Measurements from ENCODE around the gene RRBP1.

RRBP1 gene

DNA sequence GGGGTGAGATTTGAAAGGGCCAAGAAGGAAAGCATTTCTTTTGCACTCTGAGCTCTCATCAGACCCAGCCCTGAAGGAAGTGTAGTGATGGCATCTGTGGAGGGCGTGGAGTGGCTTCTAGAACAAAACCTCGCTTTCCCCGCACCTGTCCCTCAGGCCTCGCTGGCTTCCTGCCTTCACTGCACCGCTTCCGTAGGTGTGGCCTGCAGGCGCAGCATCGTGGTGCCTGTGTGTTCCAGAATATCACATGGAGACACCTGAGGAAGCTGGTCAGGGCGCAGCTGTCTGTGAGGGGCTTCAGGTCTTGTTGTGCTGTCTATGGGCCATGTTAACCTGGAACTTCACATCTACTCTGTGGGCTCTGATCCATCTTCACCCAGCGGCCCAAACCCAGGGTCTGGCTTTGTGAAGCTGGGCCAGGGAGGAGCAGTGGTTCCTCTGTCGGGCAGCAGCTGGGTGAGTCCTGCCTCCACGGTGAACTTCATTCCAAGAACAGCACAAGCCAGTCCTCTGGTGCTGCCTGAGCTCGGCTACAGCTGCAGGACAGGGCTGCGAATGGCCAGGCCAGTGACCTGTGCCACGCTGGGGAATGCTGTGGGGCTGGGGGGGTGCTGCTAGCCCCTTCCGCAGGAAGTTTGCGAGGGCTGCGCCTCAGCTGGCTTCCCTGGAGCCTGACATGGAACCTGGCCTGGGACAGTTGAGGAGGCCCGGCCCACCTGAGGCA lies 71.3 kb downstream of the RRBP1 start:
- no peaks in the 10 kb centered on the region for H3K27me3 Mint-ChIP-seq (ENCODE audit: low read depth)
- TF ChIP-seq, protein P1, sequence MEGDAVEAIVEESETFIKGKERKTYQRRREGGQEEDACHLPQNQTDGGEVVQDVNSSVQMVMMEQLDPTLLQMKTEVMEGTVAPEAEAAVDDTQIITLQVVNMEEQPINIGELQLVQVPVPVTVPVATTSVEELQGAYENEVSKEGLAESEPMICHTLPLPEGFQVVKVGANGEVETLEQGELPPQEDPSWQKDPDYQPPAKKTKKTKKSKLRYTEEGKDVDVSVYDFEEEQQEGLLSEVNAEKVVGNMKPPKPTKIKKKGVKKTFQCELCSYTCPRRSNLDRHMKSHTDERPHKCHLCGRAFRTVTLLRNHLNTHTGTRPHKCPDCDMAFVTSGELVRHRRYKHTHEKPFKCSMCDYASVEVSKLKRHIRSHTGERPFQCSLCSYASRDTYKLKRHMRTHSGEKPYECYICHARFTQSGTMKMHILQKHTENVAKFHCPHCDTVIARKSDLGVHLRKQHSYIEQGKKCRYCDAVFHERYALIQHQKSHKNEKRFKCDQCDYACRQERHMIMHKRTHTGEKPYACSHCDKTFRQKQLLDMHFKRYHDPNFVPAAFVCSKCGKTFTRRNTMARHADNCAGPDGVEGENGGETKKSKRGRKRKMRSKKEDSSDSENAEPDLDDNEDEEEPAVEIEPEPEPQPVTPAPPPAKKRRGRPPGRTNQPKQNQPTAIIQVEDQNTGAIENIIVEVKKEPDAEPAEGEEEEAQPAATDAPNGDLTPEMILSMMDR (IDR thresholded peaks at IDR 0.05; ENCODE audit: unreplicated experiment in 3 of 3): no peak
- H3K9me3 Mint-ChIP-seq: no peaks in the 10 kb centered on the region
- H3K4me3 Mint-ChIP-seq: no peak overlapping the region
- peak overlapping the region in 1 of 3 experiments; percentile 73 for H3K27ac Mint-ChIP-seq
- H3K36me3 Mint-ChIP-seq (ENCODE audit: low read depth): peaks cover 20% of the 10 kb centered on the region
- H3K4me1 Mint-ChIP-seq: peaks cover 14% of the 10 kb centered on the region

DNA sequence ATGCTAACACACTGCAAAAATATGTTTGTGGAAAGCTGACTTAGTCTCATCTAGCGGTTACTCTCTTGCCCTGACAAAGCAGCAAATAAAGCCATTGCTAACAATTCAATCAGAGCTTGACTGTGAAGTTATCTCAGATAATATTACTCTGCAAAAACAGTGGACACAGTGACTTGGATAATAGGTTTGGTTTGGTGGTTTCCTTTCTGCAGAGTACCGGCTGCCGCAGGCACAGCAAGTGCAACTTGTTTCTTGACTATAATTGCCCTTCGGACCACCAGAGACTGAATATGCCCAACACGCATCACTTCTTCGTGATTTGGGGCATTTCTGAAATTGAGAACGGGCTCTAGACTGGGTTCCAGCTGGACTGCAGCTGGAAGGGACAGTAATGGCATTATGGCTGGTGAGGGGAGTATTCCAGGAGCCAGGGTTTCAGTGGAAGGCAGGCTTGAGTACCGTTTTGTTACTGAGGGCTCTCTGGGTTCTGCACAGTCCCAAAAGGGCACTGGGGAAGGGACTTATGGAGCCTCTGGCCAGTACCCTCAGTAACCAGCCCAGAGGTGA lies 72.1 kb downstream of the RRBP1 start:
- Mint-ChIP-seq H3K36me3 (ENCODE audit: low read depth) (peaks cover 22% of the 10 kb centered on the region), H3K9me3 (no peaks in the 10 kb centered on the region)
- TF ChIP-seq, protein P1 (IDR thresholded peaks at IDR 0.05; ENCODE audit: unreplicated experiment in 3 of 3): no peak

GRCh38 chr20:17608701-17609497 lies 73.1 kb downstream of the RRBP1 start:
- no peaks in the 10 kb centered on the region for H3K9me3 Mint-ChIP-seq
- TF ChIP-seq, protein P1 (IDR thresholded peaks at IDR 0.05; ENCODE audit: unreplicated experiment in 3 of 3): no peak
- peaks cover 7% of the 10 kb centered on the region for H3K4me1 Mint-ChIP-seq

More for the DNA sequence above, 72.1 kb downstream of the RRBP1 start:
- Mint-ChIP-seq H3K4me1 (peaks cover 13% of the 10 kb centered on the region), H3K27me3 (ENCODE audit: low read depth) (no peaks in the 10 kb centered on the region), H3K27ac (peak overlapping the region in 2 of 3 experiments; percentile 72 to 73), H3K4me3 (no peak overlapping the region)

GRCh38 chr20:17606001-17606400 lies 76.0 kb downstream of the RRBP1 start:
- Mint-ChIP-seq H3K27ac (no peak overlapping the region), H3K27me3 (ENCODE audit: low read depth) (no peaks in the 10 kb centered on the region), H3K9me3 (no peaks in the 10 kb centered on the region), H3K36me3 (ENCODE audit: low read depth) (peaks cover 36% of the 10 kb centered on the region), H3K4me3 (no peak overlapping the region), H3K4me1 (peaks cover 11% of the 10 kb centered on the region)
- TF ChIP-seq, protein P1 (IDR thresholded peaks at IDR 0.05; ENCODE audit: unreplicated experiment in 3 of 3): no peak

More at GRCh38 chr20:17608701-17609497, 73.1 kb downstream of the RRBP1 start:
- H3K36me3 Mint-ChIP-seq (ENCODE audit: low read depth): peaks cover 24% of the 10 kb centered on the region
- no peak overlapping the region for H3K4me3 Mint-ChIP-seq
- H3K27ac Mint-ChIP-seq: peak overlapping the region; percentile 9 to 74 (median 72)
- no peaks in the 10 kb centered on the region for H3K27me3 Mint-ChIP-seq (ENCODE audit: low read depth)

GRCh38 chr20:17605131-17605660 lies 76.8 kb downstream of the RRBP1 start:
- peak overlapping the region in 2 of 3 experiments; percentile 71 for H3K27ac Mint-ChIP-seq
- no peak overlapping the region for H3K4me3 Mint-ChIP-seq
- H3K4me1 Mint-ChIP-seq: peaks cover 15% of the 10 kb centered on the region
- H3K9me3 Mint-ChIP-seq: no peaks in the 10 kb centered on the region
- H3K27me3 Mint-ChIP-seq (ENCODE audit: low read depth): no peaks in the 10 kb centered on the region
- TF ChIP-seq, protein P1 (IDR thresholded peaks at IDR 0.05; ENCODE audit: unreplicated experiment in 3 of 3): no peak
- peaks cover 40% of the 10 kb centered on the region for H3K36me3 Mint-ChIP-seq (ENCODE audit: low read depth)
